ENCODE results near the gene CFAP100. TPM values are rescaled to one million over a fixed set of nuclear protein-coding genes. Genes with fewer than 3 reads are reported as not detected.

CFAP100 gene
- total RNA-seq, 4 donors from 2014 or later: 0.98 to 2.8 TPM; not detected in 2

DNA sequence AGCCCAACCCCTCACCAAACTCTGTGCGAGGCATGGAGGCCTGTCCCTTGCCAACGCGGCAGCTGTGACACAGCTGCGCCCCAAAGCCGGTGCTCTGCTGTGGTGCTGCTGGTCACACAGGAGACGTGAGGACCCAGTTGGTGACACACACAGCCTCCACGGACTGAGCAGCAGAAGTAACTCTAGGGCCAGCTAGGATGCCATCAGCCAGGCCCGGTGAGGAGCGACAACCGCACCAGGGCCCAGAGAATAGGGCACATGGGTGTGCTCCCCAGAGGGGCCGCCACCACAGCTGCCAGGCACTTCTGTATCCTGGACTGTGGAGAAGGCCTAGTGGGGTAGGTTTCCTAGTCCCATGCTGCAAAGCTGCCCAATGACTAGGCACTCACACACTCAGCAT is 70.3 kb downstream of the CFAP100 start:
- H3K27me3 ChIP-seq: no peaks in the 10 kb centered on the region
- H3K27ac ChIP-seq: no peak overlapping the region
- DNase-seq: peak in 1 of 2 donors; percentile 9
- no peaks in the 10 kb centered on the region for H3K36me3 ChIP-seq
- no peaks in the 10 kb centered on the region for H3K4me1 ChIP-seq
- no peak overlapping the region for H3K4me3 ChIP-seq
- TF ChIP-seq, protein P1, sequence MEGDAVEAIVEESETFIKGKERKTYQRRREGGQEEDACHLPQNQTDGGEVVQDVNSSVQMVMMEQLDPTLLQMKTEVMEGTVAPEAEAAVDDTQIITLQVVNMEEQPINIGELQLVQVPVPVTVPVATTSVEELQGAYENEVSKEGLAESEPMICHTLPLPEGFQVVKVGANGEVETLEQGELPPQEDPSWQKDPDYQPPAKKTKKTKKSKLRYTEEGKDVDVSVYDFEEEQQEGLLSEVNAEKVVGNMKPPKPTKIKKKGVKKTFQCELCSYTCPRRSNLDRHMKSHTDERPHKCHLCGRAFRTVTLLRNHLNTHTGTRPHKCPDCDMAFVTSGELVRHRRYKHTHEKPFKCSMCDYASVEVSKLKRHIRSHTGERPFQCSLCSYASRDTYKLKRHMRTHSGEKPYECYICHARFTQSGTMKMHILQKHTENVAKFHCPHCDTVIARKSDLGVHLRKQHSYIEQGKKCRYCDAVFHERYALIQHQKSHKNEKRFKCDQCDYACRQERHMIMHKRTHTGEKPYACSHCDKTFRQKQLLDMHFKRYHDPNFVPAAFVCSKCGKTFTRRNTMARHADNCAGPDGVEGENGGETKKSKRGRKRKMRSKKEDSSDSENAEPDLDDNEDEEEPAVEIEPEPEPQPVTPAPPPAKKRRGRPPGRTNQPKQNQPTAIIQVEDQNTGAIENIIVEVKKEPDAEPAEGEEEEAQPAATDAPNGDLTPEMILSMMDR (IDR thresholded peaks at IDR 0.05): no peak
- TF ChIP-seq POLR2A (IDR thresholded peaks at IDR 0.05): no peak
- intact Hi-C loops (cut with DNase I; ENCODE audit: low total_unique reads): no loop called here
- no peaks in the 10 kb centered on the region for H3K9me3 ChIP-seq

DNA sequence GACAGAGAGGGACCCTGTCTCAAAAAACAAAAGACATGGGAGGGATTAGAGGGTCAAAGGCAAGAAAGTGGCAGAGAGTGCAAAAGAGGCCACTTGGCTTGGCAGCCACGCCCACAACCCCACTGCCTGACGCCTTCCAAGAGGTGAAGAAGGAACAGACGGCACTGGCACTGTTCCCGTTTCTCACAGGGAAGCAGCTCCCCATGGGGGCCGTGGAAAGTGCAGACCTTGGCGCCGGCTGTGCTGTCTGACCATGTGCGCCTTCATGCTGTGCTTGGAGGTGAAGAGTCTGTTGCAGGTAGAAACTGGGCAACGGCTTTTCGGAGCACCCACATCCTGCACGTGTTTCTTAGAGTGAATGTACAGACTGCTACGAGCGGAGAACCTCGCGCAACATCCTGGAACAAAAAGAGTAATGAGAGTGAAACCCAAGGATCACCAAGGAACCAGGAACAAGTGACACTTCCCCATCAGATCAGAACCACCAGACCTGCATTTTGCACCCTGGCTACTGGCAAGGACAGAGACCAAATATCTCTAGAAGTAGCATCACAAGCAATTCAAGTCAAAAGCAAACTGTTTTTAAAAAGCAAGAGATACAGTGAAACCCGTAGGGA is 71.3 kb downstream of the CFAP100 start:
- TF ChIP-seq, protein P1 (IDR thresholded peaks at IDR 0.05): no peak
- no peak for TF ChIP-seq POLR2A (IDR thresholded peaks at IDR 0.05)
- Histone ChIP-seq H3K9me3 (no peaks in the 10 kb centered on the region), H3K4me1 (no peaks in the 10 kb centered on the region), H3K27me3 (no peaks in the 10 kb centered on the region), H3K27ac (no peak overlapping the region), H3K36me3 (no peaks in the 10 kb centered on the region), H3K4me3 (no peak overlapping the region)
- peak in 1 of 2 donors; percentile 17 for DNase-seq
- intact Hi-C loops (cut with DNase I; ENCODE audit: low total_unique reads): no loop called here

DNA sequence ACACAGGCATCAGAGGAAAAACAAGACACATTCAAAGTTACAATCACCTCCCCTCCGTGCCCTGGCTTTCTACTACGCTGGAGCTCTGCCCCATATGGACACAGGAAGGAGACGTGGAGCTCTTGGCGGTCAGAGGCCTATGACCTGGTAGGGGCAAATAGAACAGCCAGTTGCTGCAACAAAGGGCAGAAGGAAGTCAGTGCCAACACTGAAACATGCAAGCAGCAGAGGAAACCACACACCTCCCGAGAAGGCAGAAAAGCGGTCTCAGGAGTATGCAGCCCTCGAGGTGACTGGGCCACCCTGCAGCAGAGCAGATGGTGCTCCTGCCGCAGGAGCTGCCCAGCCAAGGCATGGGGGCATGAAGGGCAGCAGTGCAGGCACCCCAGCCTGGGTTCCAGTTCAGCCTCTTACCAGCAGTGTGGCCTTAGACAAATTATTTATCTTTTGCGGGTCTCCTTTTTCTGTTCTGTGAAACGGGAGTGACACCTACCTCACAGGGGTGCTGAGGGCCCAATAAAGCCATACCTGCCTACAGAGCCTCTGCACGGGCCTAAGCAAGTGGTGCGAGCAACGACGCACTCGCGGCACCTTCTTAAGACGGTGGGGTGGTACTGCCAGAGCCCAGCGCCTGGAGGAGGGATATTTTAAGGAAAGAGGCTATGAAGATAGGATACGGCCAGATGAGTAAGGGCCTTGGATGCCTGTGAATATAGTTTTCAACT is 72.3 kb downstream of the CFAP100 start:
- DNase-seq: peak in 1 of 2 donors; percentile 4
- no peaks in the 10 kb centered on the region for H3K36me3 ChIP-seq

DNA sequence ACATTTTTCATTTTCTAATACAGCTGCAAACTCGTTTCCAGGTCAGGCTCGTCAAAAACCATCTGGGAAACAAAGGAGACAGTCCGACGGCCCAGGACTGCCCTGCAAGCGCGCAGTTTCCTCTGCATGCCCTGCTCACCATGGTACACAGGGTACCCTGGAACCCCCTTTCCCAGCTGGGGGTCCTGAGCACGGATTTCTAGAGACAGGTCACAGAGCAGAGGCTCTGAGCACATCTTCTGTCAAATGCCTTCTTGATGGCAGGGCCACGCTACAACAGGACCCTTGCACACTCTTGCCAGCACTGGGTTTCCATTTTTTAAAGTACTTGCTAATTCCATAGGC is 72.9 kb downstream of the CFAP100 start:
- Histone ChIP-seq H3K4me1 (peaks cover 3 to 7% of the 10 kb centered on the region in 2 donors), H3K4me3 (no peak overlapping the region), H3K27ac (no peak overlapping the region), H3K27me3 (no peaks in the 10 kb centered on the region), H3K36me3 (no peaks in the 10 kb centered on the region), H3K9me3 (no peaks in the 10 kb centered on the region)
- intact Hi-C loops (cut with DNase I; ENCODE audit: low total_unique reads): no loop called here
- peak in 1 of 2 donors; percentile 4 for DNase-seq
- TF ChIP-seq, protein P1 (IDR thresholded peaks at IDR 0.05): no peak
- TF ChIP-seq POLR2A (IDR thresholded peaks at IDR 0.05): no peak

More for the DNA sequence above, 72.3 kb downstream of the CFAP100 start:
- Histone ChIP-seq H3K4me3 (no peak overlapping the region), H3K9me3 (no peaks in the 10 kb centered on the region), H3K27ac (no peak overlapping the region), H3K27me3 (no peaks in the 10 kb centered on the region), H3K4me1 (peaks cover 0 to 5% of the 10 kb centered on the region in 2 donors)
- intact Hi-C loops (cut with DNase I; ENCODE audit: low total_unique reads): no loop called here
- TF ChIP-seq, protein P1 (IDR thresholded peaks at IDR 0.05): no peak
- TF ChIP-seq POLR2A (IDR thresholded peaks at IDR 0.05): no peak
